ENCODE results near the gene ZDHHC3.

ZDHHC3 gene

DNA sequence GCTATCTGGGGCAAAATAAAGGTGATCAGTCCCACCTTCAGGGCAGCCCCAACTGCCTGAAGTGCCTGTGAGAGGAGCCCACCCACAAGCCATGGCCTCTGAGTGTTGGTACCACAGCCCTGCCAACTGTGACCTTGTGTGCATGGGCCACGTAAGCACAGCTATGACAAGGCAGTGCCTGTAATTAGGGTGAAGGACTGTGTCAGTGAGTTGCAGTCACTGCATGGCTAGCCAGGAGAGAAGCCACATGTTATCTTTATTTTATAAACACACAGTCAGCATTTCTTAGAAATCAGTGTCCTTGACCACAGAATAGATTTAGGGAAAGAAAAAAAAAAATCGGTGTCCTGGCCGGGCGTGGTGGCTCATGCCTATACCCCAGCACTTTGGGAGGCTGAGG is 24.8 kb upstream of the ZDHHC3 start:
- DNase-seq = no peak
- no peaks in the 10 kb centered on the region for H3K79me2 ChIP-seq (ENCODE audit: insufficient read depth, low read length)
- no peak overlapping the region for H3K9ac ChIP-seq (ENCODE audit: low read depth, low read length)
- H3K4me3 ChIP-seq (ENCODE audit: low read depth in 1 of 2, low read length in 2 of 2) = no peak overlapping the region
- TF ChIP-seq, protein P1, sequence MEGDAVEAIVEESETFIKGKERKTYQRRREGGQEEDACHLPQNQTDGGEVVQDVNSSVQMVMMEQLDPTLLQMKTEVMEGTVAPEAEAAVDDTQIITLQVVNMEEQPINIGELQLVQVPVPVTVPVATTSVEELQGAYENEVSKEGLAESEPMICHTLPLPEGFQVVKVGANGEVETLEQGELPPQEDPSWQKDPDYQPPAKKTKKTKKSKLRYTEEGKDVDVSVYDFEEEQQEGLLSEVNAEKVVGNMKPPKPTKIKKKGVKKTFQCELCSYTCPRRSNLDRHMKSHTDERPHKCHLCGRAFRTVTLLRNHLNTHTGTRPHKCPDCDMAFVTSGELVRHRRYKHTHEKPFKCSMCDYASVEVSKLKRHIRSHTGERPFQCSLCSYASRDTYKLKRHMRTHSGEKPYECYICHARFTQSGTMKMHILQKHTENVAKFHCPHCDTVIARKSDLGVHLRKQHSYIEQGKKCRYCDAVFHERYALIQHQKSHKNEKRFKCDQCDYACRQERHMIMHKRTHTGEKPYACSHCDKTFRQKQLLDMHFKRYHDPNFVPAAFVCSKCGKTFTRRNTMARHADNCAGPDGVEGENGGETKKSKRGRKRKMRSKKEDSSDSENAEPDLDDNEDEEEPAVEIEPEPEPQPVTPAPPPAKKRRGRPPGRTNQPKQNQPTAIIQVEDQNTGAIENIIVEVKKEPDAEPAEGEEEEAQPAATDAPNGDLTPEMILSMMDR (IDR thresholded peaks at IDR 0.05; ENCODE audit: borderline replicate concordance, extremely low read depth, low read length, poor library complexity, severe bottlenecking) = no peak
- TF ChIP-seq EZH2 (IDR thresholded peaks at IDR 0.05; ENCODE audit: borderline replicate concordance, low read depth, low read length, severe bottlenecking) = no peak
- H3K27ac ChIP-seq (ENCODE audit: low read length) = no peak overlapping the region
- no peak for ATAC-seq (ENCODE audit: insufficient read depth, low read depth)
- H3K4me2 ChIP-seq (ENCODE audit: insufficient read depth, low read length) = no peak overlapping the region
- H3K9me3 ChIP-seq (ENCODE audit: insufficient read depth, low read length, severe bottlenecking) = no peaks in the 10 kb centered on the region
- H2AFZ ChIP-seq (ENCODE audit: low read depth, low read length) = no peak overlapping the region
- H3K4me1 ChIP-seq (ENCODE audit: insufficient read depth, low read length) = peaks cover 10% of the 10 kb centered on the region
- peaks cover 79% of the 10 kb centered on the region for H3K36me3 ChIP-seq (ENCODE audit: insufficient read depth, low read length)
- H3K27me3 ChIP-seq (ENCODE audit: insufficient read depth, low read length, poor library complexity) = no peaks in the 10 kb centered on the region
- no peaks in the 10 kb centered on the region for H4K20me1 ChIP-seq (ENCODE audit: insufficient read depth, low read length)

DNA sequence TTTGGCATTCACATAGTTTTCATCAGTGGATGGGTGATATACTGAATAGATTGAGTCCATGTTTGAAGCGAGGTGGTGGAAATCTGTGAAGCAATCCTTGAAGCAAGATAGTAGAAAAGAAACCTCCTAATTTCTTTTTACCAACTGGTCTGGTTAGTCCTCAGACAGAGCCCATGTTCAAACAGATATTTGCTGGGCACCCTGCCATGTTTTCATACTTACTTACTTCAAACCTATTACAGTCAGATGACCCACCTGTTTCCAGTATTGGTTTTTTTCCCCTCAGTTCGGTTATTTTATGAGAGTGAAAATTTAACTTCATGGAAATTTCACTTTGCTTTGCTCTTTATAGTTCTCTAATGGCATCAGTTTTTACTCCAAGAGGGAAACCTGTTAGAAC is 23.8 kb upstream of the ZDHHC3 start:
- no peaks in the 10 kb centered on the region for H3K4me1 ChIP-seq (ENCODE audit: insufficient read depth, low read length)
- H3K4me3 ChIP-seq (ENCODE audit: low read depth in 1 of 2, low read length in 2 of 2) = no peak overlapping the region

DNA sequence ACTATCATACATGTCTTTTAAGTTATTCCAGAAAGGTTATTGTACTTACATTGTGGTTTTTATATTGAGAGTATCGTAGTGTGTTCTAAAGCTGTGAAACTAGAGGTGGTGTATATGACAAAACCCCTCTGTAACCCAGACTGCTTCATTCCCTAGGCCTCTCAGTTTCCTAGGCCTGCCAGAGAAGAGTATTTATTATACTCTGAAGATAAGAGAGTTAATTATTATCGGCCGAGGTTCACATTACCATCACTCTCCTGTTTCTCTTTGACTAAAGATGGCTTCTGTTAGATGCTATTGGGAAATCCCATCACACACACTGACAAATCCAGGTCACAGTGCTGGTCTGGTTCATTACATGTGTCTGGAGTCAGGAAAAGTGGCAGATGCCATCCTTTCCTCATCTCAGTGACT is 20.6 kb upstream of the ZDHHC3 start:
- H3K27ac ChIP-seq (ENCODE audit: low read length) = no peak overlapping the region
- DNase-seq (no peak), ATAC-seq (ENCODE audit: insufficient read depth, low read depth) (no peak)
- H3K9ac ChIP-seq (ENCODE audit: low read depth, low read length) = no peak overlapping the region
- H2AFZ ChIP-seq (ENCODE audit: low read depth, low read length) = no peak overlapping the region
- H3K4me1 ChIP-seq (ENCODE audit: insufficient read depth, low read length) = no peaks in the 10 kb centered on the region
- no peaks in the 10 kb centered on the region; the same call in 1 of the 2 replicates for H4K20me1 ChIP-seq (ENCODE audit: insufficient read depth, low read length)
- no peak overlapping the region for H3K4me2 ChIP-seq (ENCODE audit: insufficient read depth, low read length)
- no peaks in the 10 kb centered on the region for H3K27me3 ChIP-seq (ENCODE audit: insufficient read depth, low read length, poor library complexity)
- H3K79me2 ChIP-seq (ENCODE audit: insufficient read depth, low read length) = no peaks in the 10 kb centered on the region
- no peak overlapping the region for H3K4me3 ChIP-seq (ENCODE audit: low read depth in 1 of 2, low read length in 2 of 2)
- TF ChIP-seq EZH2 (IDR thresholded peaks at IDR 0.05; ENCODE audit: borderline replicate concordance, low read depth, low read length, severe bottlenecking) = no peak
- TF ChIP-seq, protein P1 (IDR thresholded peaks at IDR 0.05; ENCODE audit: borderline replicate concordance, extremely low read depth, low read length, poor library complexity, severe bottlenecking) = no peak
- peaks cover 70% of the 10 kb centered on the region for H3K36me3 ChIP-seq (ENCODE audit: insufficient read depth, low read length)
- H3K9me3 ChIP-seq (ENCODE audit: insufficient read depth, low read length, severe bottlenecking) = no peaks in the 10 kb centered on the region

More for the DNA sequence above, 23.8 kb upstream of the ZDHHC3 start:
- Histone ChIP-seq H3K4me2 (ENCODE audit: insufficient read depth, low read length) (no peak overlapping the region), H3K9me3 (ENCODE audit: insufficient read depth, low read length, severe bottlenecking) (no peaks in the 10 kb centered on the region), H3K27ac (ENCODE audit: low read length) (no peak overlapping the region), H4K20me1 (ENCODE audit: insufficient read depth, low read length) (no peaks in the 10 kb centered on the region), H3K36me3 (ENCODE audit: insufficient read depth, low read length) (peaks cover 72% of the 10 kb centered on the region), H3K9ac (ENCODE audit: low read depth, low read length) (no peak overlapping the region), H3K79me2 (ENCODE audit: insufficient read depth, low read length) (no peaks in the 10 kb centered on the region), H2AFZ (ENCODE audit: low read depth, low read length) (no peak overlapping the region), H3K27me3 (ENCODE audit: insufficient read depth, low read length, poor library complexity) (no peaks in the 10 kb centered on the region)
- no peak for TF ChIP-seq EZH2 (IDR thresholded peaks at IDR 0.05; ENCODE audit: borderline replicate concordance, low read depth, low read length, severe bottlenecking)
- TF ChIP-seq, protein P1 (IDR thresholded peaks at IDR 0.05; ENCODE audit: borderline replicate concordance, extremely low read depth, low read length, poor library complexity, severe bottlenecking) = no peak
- DNase-seq (no peak), ATAC-seq (ENCODE audit: insufficient read depth, low read depth) (no peak)

All from DND-41 (cell line).